ENCODE data around the gene GEMIN4.
A peak's percentile ranks its signal among the peaks of the same experiment; 100 is the strongest.

GRCh38 chr17:751269-752001, 629 bp downstream of the GEMIN4 start:
- TF ChIP-seq, protein P1, sequence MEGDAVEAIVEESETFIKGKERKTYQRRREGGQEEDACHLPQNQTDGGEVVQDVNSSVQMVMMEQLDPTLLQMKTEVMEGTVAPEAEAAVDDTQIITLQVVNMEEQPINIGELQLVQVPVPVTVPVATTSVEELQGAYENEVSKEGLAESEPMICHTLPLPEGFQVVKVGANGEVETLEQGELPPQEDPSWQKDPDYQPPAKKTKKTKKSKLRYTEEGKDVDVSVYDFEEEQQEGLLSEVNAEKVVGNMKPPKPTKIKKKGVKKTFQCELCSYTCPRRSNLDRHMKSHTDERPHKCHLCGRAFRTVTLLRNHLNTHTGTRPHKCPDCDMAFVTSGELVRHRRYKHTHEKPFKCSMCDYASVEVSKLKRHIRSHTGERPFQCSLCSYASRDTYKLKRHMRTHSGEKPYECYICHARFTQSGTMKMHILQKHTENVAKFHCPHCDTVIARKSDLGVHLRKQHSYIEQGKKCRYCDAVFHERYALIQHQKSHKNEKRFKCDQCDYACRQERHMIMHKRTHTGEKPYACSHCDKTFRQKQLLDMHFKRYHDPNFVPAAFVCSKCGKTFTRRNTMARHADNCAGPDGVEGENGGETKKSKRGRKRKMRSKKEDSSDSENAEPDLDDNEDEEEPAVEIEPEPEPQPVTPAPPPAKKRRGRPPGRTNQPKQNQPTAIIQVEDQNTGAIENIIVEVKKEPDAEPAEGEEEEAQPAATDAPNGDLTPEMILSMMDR (IDR thresholded peaks at IDR 0.05) = no peak
- TF ChIP-seq, protein P2, sequence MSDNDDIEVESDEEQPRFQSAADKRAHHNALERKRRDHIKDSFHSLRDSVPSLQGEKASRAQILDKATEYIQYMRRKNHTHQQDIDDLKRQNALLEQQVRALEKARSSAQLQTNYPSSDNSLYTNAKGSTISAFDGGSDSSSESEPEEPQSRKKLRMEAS (IDR thresholded peaks at IDR 0.05) = peak; percentile 92; the same call in 1 of the 2 replicates
- TF ChIP-seq ZC3H11A (IDR thresholded peaks at IDR 0.05) (no peak), POLR2A (IDR thresholded peaks at IDR 0.05; ENCODE audit: low read length) (no peak), RFX5 (IDR thresholded peaks at IDR 0.05) (no peak), FOXS1 (CRISPR knock-in tag; IDR thresholded peaks at IDR 0.05) (peak; percentile 27; the same call in 1 of the 2 replicates), CHD4 (IDR thresholded peaks at IDR 0.05; ENCODE audit: borderline replicate concordance) (no peak), SREBF2 (IDR thresholded peaks at IDR 0.05) (no peak), SMC3 (IDR thresholded peaks at IDR 0.05) (no peak)
- TF ChIP-seq, protein P3, sequence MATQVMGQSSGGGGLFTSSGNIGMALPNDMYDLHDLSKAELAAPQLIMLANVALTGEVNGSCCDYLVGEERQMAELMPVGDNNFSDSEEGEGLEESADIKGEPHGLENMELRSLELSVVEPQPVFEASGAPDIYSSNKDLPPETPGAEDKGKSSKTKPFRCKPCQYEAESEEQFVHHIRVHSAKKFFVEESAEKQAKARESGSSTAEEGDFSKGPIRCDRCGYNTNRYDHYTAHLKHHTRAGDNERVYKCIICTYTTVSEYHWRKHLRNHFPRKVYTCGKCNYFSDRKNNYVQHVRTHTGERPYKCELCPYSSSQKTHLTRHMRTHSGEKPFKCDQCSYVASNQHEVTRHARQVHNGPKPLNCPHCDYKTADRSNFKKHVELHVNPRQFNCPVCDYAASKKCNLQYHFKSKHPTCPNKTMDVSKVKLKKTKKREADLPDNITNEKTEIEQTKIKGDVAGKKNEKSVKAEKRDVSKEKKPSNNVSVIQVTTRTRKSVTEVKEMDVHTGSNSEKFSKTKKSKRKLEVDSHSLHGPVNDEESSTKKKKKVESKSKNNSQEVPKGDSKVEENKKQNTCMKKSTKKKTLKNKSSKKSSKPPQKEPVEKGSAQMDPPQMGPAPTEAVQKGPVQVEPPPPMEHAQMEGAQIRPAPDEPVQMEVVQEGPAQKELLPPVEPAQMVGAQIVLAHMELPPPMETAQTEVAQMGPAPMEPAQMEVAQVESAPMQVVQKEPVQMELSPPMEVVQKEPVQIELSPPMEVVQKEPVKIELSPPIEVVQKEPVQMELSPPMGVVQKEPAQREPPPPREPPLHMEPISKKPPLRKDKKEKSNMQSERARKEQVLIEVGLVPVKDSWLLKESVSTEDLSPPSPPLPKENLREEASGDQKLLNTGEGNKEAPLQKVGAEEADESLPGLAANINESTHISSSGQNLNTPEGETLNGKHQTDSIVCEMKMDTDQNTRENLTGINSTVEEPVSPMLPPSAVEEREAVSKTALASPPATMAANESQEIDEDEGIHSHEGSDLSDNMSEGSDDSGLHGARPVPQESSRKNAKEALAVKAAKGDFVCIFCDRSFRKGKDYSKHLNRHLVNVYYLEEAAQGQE (IDR thresholded peaks at IDR 0.05) = no peak
